PC-9 (cell line): ENCODE data around the gene GATB. TPM values are rescaled to one million over a fixed set of nuclear protein-coding genes. Genes with fewer than 3 reads are reported as not detected.

ENCODE experiments used
- BruUV-seq: library from RNA; stranded (reverse); fragments of 400-500 nt; replicated peaks from 2 replicates; lab custom pipeline; 2021; lab: Mats Ljungman, UMichigan
- CTCF ChIA-PET: fragments of 300-600 bp; sonication (Branson Sonifier 250); formaldehyde crosslinking; loops from one replicate; lab custom pipeline; 2022; ENCODE audit warnings: antibody characterized with exemption; lab: Charles Lee
- POLR2A ChIA-PET: fragments of 300-600 bp; sonication (Branson Sonifier 250); formaldehyde crosslinking; loops from one replicate; lab custom pipeline; 2022; ENCODE audit warnings: antibody characterized with exemption; ENCODE audit not compliant: unreplicated experiment; lab: Charles Lee
- DNase-seq, 2 experiments: peaks; one replicate each; pipeline versions ENCODE4 v3.0.0 to v3.0.0-alpha.2; 2015 to 2022; ENCODE audit warnings: mixed read lengths in 1 of 2
- H2AFZ ChIP-seq: fragments of 200-600 bp; sonication (generic); 2 replicates; pipeline ENCODE4 v1.8.1; 2017; ENCODE audit warnings: antibody characterized with exemption
- H3F3A ChIP-seq: fragments of 200-600 bp; sonication (generic); 2 replicates; pipeline ENCODE4 v1.8.1; 2017; ENCODE audit warnings: antibody characterized with exemption, mild to moderate bottlenecking, low read depth; ENCODE audit not compliant: insufficient read depth
- H3K27ac ChIP-seq: fragments of 200-600 bp; sonication (generic); 2 replicates; pipeline ENCODE4 v1.6.1; 2016; ENCODE audit warnings: mixed run types
- H3K27me3 ChIP-seq: fragments of 200-600 bp; sonication (generic); 2 replicates; pipeline ENCODE4 v1.6.1; 2016; ENCODE audit warnings: low read depth, mixed run types; ENCODE audit not compliant: insufficient read depth
- H3K36me3 ChIP-seq: fragments of 200-600 bp; sonication (generic); 2 replicates; pipeline ENCODE4 v1.6.1; 2016; ENCODE audit warnings: low read depth, mixed run types
- H3K4me1 ChIP-seq: fragments of 200-600 bp; sonication (generic); replicated peaks from 2 replicates; pipeline ENCODE4 v1.6.1; 2016; ENCODE audit warnings: mixed run types; ENCODE audit not compliant: insufficient read depth
- H3K4me2 ChIP-seq: fragments of 200-600 bp; sonication (generic); 2 replicates; pipeline ENCODE4 v1.6.1; 2017; ENCODE audit warnings: mixed run types
- H3K4me3 ChIP-seq: fragments of 200-600 bp; sonication (generic); 2 replicates; pipeline ENCODE4 v1.6.1; 2016; ENCODE audit warnings: mixed run types
- H3K79me2 ChIP-seq: fragments of 200-600 bp; sonication (generic); 2 replicates; pipeline ENCODE4 v1.6.1; 2017; ENCODE audit warnings: low read depth, mixed run types
- H3K9me2 ChIP-seq: fragments of 200-600 bp; sonication (generic); 2 replicates; pipeline ENCODE4 v1.8.1; 2017; ENCODE audit warnings: mild to moderate bottlenecking; ENCODE audit not compliant: insufficient read depth
- H3K9me3 ChIP-seq: fragments of 200-600 bp; sonication (generic); 2 replicates; pipeline ENCODE4 v1.8.1; 2016; ENCODE audit warnings: low read depth; ENCODE audit not compliant: insufficient read depth
- H4K20me1 ChIP-seq: fragments of 200-600 bp; sonication (generic); 2 replicates; pipeline ENCODE4 v1.8.1; 2017; ENCODE audit not compliant: insufficient read depth
- CTCF ChIP-seq: fragments of 200-600 bp; sonication (generic); conservative IDR thresholded peaks from 2 replicates; pipeline ENCODE4 v1.6.1; 2017; ENCODE audit warnings: mixed run types, antibody characterized with exemption, mild to moderate bottlenecking, moderate library complexity
- EZH2 ChIP-seq: fragments of 200-600 bp; sonication (generic); IDR thresholded peaks from 2 replicates; pipeline ENCODE4 v1.8.0; 2017; ENCODE audit warnings: antibody characterized with exemption, low read depth
- intact Hi-C: fragments of 100-400 bp; cut with micrococcal nuclease; formaldehyde crosslinking; loops from one replicate; pipeline ENCODE4 v1.10.0; 2022; ENCODE audit not compliant: unreplicated experiment
- total RNA-seq: library from RNA; stranded (reverse); gene quantifications from 2 replicates; pipeline ENCODE4 v1.2.3, GENCODE V29; 2021

Gene GATB
- total RNA-seq, 1 experiment from 2014 or later: 24.2 TPM

- H3K27me3 ChIP-seq: no peaks in the 10 kb centered on the region
- H3K4me3 ChIP-seq: no peak overlapping the region
- H3K4me1 ChIP-seq: peaks cover 4% of the 10 kb centered on the region; the same call in 1 of the 2 replicates
- ChIA-PET POLR2A (interaction anchor here (0.5 kb wide), 1 partner anchor 478 kb away, joined by 7 read pairs; no protein-coding TSS in a partner anchor), CTCF (no interaction called here)
- no peaks in the 10 kb centered on the region for H3K79me2 ChIP-seq
- BruUV-seq: no TSS peak
- no peaks in the 10 kb centered on the region for H3K36me3 ChIP-seq
- H4K20me1 ChIP-seq: no peaks in the 10 kb centered on the region
- intact Hi-C loops: no loop called here
- TF ChIP-seq EZH2 (no peak), CTCF (no peak)
- H3F3A ChIP-seq: no peaks in the 10 kb centered on the region
- no peak for DNase-seq
- no peak overlapping the region for H3K4me2 ChIP-seq
- H2AFZ ChIP-seq: no peak overlapping the region
- H3K27ac ChIP-seq: no peak overlapping the region
- no peaks in the 10 kb centered on the region for H3K9me2 ChIP-seq
- no peaks in the 10 kb centered on the region for H3K9me3 ChIP-seq
Measured at GRCh38 chr4:151804086-151804630, 43.4 kb upstream of the GATB start.

GRCh38 chr4:151803246-151803645 is 42.4 kb upstream of the GATB start:
- Histone ChIP-seq H3K9me3 (no peaks in the 10 kb centered on the region), H3K4me3 (no peak overlapping the region), H3K36me3 (no peaks in the 10 kb centered on the region), H3F3A (no peaks in the 10 kb centered on the region), H3K27ac (no peak overlapping the region), H3K27me3 (no peaks in the 10 kb centered on the region), H3K9me2 (no peaks in the 10 kb centered on the region), H3K4me2 (no peak overlapping the region), H3K4me1 (peaks cover 4% of the 10 kb centered on the region; the same call in 1 of the 2 replicates), H3K79me2 (no peaks in the 10 kb centered on the region), H2AFZ (no peak overlapping the region), H4K20me1 (no peaks in the 10 kb centered on the region)
- CTCF ChIA-PET: no interaction called here
- BruUV-seq: no TSS peak
- TF ChIP-seq CTCF: no peak
- no peak for TF ChIP-seq EZH2
- POLR2A ChIA-PET: no interaction called here
- intact Hi-C loops: no loop called here
- DNase-seq: no peak

GRCh38 chr4:151801547-151802516 is 41.0 kb upstream of the GATB start:
- Histone ChIP-seq H3K27me3 (no peaks in the 10 kb centered on the region), H2AFZ (no peak overlapping the region), H3F3A (no peaks in the 10 kb centered on the region), H3K36me3 (no peaks in the 10 kb centered on the region), H3K9me2 (no peaks in the 10 kb centered on the region), H3K4me2 (no peak overlapping the region), H4K20me1 (no peaks in the 10 kb centered on the region), H3K79me2 (no peaks in the 10 kb centered on the region), H3K27ac (no peak overlapping the region), H3K4me3 (no peak overlapping the region), H3K9me3 (no peaks in the 10 kb centered on the region), H3K4me1 (peaks cover 2% of the 10 kb centered on the region; the same call in 1 of the 2 replicates)
- DNase-seq: peak; percentile 45 to 57
- peak; percentile 79 for TF ChIP-seq CTCF
- no peak for TF ChIP-seq EZH2
- CTCF ChIA-PET: interaction anchor here (0.9 kb wide), 1 partner anchor 442 kb away, joined by 3 read pairs; no protein-coding TSS in a partner anchor
- POLR2A ChIA-PET: interaction anchor here (0.6 kb wide), 1 partner anchor 57 kb away, joined by 3 read pairs; no protein-coding TSS in a partner anchor
- no TSS peak for BruUV-seq
- intact Hi-C loops: no loop called here
